ENCODE measurements around the gene CSAD.
"Not testable (repeated sequence)": the region's sequence is repeated elsewhere in the genome, so short reads cannot be mapped to it uniquely, and the experiment has no call there.

The CSAD gene

DNA sequence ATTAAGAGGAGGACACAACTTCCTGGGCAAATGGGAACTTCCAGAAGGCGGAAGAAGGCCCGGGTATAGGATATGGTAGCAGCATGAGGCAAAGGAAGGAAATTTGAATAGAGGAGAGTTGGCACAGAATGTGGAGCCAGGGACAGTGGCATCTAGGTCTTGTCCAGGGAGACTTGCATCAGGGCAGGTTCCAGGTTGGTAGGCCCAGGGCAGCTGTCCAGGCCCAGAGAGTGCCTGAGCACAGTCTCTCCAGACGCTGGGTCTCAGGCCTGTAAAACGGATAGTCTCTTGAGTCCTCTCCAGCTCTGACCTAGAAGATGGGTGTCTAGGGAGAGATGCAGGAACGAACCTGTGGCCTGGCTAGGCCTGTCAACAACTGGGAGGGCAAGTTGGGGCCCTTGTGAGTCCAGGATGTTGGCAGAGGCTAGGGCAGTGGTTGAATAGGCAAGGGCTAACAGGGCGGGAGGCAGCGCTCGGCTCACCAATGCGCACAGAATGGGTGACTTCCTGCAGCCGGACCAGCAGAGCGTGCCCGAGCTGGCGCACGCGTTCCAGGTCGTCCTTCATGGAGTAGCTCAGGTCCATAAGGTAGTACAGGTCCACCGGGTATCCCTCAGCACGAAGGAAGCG, 16.4 kb upstream of the CSAD start:
- no peak for DNase-seq

DNA sequence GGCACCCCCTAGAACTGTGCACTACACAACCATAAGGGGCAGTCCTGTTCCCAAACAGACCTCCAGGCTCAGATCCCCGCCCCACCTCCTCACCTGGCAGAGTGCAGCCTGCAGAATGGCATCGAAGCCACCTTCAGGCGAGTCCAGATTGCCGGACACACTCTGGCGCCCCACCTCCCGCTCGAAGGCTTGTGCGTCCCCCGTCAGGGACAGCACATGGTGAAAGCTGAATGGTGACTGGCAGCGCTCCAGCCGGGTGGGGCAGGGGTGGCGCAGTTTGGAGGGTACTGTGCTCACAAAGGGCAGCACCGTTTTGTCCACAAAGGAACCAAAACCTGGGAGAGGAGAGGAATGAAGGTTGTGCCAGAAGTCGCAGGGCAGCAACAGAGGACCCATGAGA, 15.8 kb upstream of the CSAD start:
- DNase-seq = no peak

DNA sequence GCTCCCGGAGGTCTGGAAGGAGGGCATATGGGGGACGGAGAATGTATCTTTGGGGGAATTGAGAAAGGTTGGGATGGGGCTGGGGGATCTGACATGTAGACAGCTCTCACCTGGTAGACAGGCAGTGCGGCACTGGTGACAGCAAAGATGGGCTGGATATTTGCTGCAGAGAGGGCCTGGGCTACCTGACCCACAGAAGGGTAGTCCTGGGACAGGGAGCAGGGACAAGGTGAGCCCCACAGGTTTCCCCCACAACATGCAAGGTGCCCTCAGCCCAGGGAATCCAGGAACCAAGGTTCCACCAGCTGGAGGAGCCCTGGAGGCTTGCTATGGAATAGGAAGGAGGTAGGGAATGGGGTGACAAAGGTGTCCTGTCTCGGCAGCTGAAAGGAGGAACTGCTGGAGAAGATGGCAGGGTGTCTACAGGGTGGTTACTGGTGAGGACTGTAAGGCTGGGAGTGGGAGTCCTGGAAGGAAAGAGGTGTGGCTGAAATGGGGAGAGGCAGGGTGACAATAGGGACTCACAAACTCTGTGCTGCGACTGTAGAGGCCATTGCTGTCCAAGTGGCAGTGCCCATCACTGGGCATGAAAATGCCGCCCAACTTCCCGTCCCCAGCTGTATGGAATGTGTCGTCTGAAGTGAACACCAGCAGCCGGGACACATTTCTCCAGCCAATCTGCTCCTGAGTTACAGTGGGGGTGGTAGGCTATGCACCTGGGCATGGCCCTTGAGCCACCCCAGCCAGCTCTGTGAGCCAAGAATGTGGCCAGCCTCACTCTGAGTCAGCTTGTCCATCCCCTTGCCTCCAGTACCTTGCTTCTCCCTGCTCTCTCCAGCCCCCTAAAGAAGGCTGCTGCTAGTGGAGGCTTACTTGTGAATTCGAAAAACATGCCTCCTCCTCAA, 15.0 kb upstream of the CSAD start:
- no peak for DNase-seq

DNA sequence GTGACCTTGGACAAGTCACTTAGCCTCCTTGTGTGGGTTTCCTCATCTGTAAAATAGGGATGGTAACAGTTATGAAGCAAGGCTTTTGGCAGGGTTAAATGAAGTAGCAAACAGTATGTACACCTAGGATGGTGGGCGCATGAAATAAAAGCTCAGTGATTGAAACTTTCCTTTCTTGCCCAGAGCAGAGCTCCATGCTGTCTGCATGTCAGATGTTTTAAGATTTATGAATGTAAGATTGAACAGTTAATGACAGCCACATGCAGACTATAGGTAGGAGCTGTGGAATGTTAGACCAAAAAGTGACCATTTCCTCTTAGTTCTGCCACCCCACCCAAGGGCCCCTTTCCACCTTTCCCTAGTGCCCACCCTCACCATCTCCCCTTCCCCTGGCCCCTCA, 14.2 kb upstream of the CSAD start:
- DNase-seq = no peak

DNA sequence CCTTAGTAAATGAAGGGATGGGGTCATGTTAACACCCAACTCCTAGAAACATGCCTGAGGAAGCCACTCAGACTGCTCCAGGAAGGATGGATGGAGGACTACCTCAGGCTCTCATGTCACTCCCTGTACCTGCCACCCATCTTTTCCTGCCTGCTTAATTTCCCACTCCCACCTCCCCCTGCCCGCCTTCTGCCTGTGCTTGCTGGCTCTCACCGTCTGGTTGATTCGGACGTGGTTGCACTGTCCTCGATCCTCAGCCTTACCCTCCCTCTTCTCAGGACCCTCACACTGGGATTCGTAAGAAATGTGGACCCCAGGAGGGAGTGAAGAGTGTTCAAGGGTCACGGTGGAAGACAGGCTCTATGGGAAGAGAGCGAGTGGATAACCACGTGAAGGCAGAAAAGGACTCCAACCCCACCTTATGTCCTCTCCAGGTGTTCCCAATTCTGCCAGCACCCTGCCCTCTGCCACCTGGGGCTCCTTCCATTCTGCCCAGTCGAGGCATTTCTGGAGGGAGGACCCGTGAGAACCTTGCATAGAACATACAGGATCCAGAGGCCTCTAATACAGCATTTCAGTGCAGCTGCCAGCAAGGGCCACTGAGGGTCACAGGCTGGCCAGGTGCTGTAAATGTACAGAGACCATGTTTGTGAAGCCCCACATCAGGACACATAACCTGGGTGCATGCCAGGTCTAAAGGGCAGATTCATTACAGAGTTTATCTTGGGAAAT, 13.4 kb upstream of the CSAD start:
- no peak for DNase-seq

DNA sequence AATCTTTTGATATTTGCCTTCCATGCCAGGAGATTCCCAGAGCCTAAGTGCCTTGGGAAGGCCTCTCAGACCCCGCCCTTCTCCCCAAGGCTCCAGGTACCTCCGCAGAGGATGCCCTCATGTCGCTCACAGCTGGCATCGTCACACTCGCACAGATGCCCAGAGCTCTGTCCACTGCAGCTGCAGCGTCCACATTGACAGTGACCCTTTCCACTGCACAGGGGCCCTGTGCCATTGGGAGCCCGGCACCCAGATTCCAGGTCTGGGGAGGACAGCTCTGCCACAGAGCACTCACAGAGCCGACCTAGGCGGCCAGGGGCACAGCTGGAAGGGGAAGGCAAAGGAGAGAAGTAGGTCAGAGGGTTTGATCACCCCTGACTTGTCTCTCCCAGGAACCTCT, 12.3 kb upstream of the CSAD start:
- no peak for DNase-seq

DNA sequence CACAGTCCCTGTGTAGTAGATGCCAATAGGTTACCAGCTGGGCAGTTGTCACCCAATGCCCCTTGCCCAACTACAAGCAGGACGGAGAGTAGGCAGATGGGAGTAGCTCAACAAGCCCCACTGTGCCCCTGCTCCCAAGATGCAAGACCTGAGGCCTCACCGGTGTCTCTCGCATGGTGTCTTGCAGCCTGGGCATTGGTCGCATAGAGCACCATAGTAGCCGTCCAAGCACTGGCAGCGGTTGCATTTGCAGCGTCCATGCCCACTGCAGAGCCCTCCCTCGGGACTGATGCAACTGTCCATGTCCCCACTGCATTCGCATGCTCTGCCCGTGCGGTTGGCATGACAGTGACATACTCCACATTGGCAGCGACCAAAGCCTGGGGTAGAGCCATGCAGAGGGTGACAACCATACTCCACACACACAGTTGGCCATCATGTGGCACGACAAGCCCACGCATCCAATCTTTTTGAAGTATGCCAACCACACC, 11.9 kb upstream of the CSAD start:
- DNase-seq = no peak

DNA sequence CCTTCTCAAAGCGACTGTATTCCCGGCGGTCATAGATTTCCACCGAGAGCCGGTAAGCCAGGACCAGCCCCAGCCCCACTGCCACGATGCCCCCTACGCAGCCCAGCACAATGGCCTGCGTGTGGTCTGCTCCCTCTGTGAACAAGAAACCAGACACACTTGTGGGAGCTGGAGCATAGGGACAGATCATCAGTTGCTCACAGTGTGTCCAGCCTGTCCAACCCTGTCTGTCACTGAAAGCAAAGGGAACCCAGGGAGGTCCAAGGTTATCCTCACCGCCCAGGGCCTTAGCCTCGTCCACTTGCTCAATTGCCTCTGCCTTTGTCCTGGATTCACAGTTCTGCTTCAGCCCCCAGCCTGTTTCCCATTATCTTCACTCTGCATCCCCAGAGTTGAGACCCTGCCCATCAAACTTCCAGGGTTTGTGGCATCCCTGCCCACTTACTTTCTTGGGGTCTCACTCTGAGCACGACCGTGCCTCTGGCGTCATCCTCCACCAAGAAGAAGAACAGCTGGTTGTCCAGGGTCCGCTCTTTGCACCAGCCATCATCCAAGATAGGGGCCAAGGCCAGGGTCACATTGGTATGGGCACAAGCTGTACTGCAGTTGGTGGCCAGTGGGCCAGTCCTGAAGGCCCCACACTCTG, 11.3 kb upstream of the CSAD start:
- no peak for DNase-seq

DNA sequence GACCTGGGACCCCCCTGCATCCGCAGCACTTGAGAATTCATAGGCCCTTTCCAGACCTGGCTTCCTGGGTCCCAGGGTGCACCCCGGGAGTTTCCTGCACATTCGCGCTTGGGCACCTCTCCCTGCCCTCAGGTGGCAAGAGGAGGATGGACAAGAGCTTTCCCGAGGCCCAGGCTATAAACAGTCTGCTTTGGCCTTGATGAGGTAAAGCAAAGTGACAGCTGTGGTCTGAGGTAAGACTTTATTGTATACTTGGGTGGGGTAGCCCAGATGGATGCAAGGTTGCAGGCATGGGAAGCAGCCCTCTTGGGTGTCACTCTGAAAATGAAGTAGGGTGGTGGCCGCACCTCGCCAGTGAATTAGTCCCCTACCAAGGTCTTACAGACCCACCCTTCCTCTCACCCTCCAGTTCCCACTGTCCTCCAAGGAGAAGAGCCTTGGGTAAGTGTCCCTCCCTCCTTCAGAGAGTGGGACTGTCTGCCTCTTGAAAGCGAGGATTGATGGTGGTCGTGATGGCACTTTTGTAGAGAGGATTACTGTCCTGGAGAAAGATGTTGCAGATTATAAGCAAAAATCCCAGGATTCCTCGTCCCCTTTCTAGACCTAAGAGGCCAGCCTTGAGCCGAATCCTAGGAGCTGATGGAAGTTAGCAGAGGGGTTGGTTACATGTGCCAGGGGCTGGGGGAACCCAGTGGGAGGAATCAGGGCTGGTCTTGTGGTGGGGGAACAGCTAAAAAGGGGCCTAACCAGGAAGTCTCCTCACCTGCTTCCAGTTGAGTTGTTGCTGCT, 10.6 kb upstream of the CSAD start:
- no peak for DNase-seq

DNA sequence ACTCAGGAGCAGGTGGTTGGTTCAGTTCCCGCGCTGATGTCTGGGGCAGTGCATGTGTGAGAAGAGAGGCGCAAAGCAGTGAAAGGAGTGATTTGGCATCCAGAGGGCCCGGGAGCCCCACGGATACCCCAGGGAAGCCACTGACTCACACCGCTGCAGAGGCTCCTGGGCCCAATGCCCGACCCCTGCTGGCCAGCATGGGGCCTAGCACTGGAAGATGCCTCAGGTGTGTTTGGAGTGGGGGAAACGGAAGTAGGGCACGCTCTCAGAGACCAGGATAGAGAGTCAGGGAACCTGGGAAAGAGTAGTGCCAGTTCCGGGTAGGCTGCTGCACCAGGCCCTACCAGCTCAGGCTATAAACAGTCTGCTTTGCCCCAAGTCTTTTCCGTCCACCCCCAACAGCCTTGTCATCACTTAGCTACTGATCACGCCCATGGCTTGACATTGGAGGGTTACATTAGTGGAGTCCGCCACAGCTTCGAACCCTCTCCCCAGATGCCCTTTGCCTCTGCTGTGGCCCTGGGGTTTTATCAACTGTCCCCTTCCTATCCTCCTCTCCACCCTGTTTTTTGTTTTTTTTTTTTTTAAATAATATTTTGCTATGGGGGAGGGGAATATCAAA, 9.5 kb upstream of the CSAD start:
- no peak for DNase-seq

DNA sequence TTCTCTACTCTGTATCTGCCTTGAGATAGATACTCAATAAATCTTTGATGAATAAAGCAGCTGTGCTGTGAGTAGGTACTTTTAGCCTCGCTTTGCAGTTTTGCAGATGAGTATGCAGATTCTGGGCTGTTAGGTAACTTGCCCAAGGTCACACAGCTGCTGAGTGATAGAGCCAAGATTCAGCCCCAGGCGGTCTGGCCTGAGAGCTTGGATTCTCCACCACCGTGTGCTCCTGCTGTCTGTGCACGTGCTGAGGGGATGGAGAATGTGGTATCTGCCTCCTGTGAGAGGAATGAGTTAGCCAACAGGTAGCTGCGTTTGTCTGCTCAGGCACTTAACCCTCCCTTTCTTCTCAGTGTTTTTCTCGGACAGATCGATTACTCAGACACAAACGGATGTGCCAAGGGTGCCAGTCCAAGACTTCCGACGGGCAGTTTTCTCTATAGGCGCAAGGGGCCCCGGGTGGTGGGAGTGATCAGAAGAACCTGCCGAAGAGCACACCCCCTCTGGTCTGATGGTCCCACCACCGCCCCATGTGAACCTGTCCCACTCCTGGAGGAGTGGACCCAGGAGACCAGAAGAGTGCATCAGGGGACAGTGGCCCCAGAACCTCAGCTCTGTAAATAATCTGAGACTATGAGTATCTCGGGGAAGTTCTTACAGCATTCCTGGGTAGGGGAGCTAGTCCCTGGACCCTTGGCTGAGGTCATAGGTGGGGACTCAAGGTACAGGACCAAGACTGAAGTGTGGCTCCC, 6.6 kb upstream of the CSAD start:
- no peak for DNase-seq

DNA sequence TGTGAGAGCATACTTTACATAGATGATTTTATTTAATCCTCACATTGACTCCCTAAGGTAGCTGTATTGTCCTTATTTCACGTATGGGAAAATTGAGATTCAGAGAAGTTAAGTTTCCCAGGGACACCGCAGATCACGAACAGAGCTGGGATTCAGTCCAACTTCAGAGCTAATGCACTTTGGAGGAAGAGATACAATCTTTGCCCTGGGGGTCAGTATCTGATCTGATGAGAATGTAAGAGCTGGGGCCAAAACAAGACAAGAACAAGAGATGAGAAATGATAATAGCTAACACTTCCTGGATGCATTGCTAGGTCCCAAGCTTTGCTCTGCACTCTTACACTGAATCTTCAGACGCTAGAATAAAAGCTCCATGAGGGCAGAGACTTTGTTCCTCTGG, 6.0 kb upstream of the CSAD start:
- no peak for DNase-seq

DNA sequence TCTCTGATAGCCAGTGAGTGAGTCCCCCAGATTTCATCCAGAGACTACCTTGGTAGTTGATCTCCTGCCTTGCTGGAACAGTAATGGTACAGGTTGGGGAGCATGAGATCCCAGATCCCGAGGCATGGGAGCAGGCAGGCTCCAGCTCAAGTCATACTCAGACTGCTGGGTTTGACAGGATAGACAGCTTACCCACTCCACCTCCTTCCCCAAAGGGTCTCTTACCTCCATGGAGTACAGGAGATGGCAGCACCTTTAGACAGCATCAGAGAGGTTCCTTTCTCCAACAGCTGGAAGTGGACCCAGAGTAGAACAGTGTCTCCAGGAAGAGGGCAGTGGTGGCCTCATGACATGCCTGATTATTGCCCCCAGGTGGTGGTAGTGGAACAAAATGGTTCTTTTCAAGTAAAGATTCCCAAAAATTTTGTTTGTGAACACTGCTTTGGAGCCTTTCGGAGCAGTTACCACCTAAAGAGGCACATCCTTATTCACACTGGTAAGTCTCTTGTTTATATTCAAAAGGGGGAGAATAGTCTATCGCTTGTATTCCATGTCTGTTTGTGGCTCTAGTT, 4.9 kb upstream of the CSAD start:
- no peak for DNase-seq

DNA sequence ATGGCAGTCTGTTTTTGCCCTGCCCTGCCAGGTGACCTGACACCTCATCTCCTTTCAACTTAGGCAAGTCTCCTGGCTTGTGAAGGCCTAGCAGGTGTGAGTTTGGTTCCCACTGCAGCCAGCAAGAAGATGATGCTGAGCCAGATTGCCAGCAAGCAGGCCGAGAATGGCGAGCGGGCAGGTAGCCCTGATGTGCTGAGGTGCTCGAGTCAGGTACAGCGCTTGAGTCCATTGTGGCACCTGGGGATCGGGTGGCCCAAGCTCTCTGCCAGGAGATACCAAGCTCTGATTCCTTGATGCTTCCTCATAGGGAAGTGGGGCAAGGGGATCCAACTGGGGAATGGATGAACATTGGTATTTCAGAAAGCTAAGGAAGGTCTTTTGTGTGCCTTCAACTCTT, 4.1 kb upstream of the CSAD start:
- no peak for DNase-seq

DNA sequence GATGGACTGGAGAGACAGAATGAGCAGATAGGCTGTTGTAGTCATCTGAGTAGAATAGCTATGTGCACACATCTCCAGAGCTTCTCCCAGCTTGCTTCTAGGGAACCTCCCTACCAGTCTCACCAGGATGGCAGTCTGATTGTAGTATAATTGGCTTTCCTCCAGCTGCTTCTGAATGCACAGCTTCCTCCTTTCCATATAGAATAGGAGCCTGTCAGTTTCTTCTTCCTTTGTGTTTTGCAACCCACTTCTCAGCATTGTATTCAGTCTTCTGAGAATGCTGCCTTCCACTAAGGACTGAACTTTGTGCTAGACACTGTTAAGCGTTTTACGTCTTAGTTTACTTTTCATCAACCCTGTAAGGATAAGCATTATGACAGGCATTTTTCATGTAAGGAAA, 2.2 kb upstream of the CSAD start:
- no peak for DNase-seq

DNA sequence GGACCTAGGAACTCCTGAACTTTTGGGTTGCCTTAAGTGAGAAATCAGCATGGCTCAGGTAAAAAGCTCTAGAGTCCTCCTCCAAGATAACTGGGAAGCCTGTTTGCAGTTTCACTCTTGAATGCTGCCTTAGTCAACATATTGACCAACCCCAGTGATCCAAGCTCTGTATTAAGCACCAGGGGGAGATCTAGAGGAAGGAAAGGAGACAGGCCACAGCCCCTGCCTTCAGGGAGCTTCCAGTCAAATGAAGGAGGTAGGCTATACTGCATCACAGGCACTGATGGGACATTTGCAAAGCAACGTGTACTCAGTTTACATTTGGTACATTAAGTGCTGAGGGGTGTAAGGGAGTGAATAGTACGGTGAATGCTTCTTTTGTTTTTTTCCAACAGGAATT, 1.2 kb upstream of the CSAD start:
- no peak for DNase-seq

DNA sequence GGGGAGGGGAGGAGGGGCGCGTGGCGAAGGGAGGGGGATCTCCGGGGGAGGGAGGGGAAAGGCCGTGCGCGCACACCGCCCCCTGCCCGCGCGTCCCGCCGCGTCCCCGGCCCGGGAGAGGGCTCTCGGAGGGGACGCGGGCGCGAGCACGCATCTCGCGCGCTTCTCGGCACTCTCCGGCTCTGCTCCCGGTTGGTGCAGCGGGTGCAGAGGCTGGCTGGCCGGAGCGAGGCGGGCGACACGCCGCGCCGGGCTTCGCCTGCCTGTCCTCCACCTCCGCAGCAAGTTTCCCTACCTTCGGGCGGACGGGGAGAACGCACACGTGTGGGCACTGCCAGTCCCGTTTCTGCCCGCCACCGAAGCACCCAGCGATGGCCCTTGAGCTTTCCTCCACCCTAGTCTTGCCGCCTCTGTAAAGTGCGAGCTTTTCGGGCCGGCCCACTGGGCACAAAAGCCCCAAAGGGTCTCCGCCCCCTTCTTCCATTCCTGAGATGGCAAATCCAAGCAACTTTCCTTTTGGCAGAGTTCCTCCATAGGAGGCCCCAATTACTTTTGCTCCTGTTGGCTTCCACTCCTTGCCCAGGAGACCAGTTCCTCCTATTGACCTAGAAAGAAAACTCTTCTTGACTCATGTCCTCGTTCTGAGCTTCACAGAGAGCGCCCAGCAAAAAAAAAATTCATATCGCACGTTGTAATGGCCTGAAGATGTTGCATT, 363 bp upstream of the CSAD start:
- DNase-seq = no peak

DNA sequence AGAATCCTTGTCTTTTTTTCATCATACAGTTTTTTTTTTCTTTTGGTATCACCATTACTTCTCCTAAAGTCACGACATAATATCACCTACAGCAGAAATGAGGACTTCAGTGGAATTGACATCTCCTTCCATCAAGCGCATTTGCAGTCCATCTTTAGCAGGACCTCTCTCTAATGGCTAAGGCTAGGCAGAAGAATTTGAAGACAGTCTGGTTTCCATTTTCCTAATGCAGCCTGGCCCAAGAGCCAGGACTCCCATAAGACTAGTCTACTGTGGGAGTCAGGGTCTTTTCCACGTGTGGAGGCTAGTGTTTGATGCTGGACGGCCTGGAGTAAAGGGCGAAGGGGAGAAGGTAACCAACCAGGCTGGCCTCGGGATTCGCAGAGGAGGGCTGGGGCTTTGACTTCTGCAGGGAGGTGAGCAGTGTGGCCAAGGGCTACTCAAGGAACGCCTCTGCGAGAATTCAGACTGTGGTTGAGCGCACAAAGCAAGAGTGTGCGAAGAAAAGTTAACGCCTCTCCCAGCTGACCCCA, 972 bp downstream of the CSAD start:
- DNase-seq = no peak

DNA sequence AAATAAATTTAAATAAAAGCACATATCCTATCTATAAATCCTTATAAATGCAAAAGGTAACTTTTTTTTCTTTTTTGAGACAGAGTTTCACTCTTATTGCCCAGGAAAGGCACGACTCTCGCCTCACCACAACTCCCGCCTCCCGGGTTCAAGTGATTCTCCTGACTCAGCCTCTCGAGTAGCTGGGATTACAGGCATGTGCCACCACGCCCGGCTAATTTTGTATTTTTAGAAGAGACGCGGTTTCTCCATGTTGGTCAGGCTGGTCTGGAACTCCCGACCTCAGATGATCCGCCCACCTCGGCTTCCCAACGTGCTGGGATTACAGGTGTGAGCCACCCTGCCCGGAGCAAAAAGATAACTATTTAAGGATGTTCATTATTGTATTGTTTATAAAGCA, 1.9 kb downstream of the CSAD start:
- DNase-seq = not testable (repeated sequence)

DNA sequence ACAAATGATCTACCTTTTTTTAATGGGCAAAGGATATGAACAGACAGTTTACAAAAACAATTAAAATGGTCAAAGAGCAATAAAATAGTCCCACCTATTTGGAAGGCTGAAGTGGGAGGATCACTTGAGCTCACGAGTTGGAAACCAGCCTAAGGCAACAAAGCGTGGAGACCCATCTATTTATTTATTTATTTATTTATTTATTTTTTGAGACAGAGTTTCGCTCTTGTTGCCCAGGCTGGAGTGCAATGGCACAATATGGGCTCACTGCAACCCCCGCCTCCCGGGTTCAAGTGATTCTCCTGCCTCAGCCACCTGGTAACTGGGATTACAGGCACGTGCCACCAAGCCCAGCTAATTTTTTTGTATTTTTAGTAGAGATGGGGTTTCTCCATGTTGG, 3.3 kb downstream of the CSAD start:
- not testable (repeated sequence) for DNase-seq
